GM19468 (cell line): ENCODE measurements around the gene NCF4.

Experiments used
- ATAC-seq: cut with Tn5 transposase; IDR thresholded peaks from one replicate; pipeline ENCODE4 v1.9.1; 2021; ENCODE audit warnings: mild to moderate bottlenecking, moderate library complexity, moderate number of reproducible peaks; ENCODE audit not compliant: unreplicated experiment; ENCODE audit errors: extremely low read depth

The NCF4 gene

GRCh38 chr22:36916034-36916433 is 55.2 kb downstream of the NCF4 start:
- no peak for ATAC-seq

- ATAC-seq, result no peak
These were observed 57.9 kb downstream of the NCF4 start for GRCh38 chr22:36918586-36919284.

- no peak for ATAC-seq
These were observed 60.7 kb downstream of the NCF4 start for GRCh38 chr22:36921309-36922104.

GRCh38 chr22:36922105-36922608 is 61.4 kb downstream of the NCF4 start:
- no peak for ATAC-seq

GRCh38 chr22:36922711-36923110 is 61.9 kb downstream of the NCF4 start:
- ATAC-seq, result no peak

GRCh38 chr22:36923131-36923788 is 62.5 kb downstream of the NCF4 start:
- no peak for ATAC-seq

GRCh38 chr22:36924151-36924698 is 63.4 kb downstream of the NCF4 start:
- no peak for ATAC-seq

GRCh38 chr22:36925388-36926290 is 64.8 kb downstream of the NCF4 start:
- no peak for ATAC-seq

- no peak for ATAC-seq
These were observed 65.5 kb downstream of the NCF4 start for GRCh38 chr22:36926309-36926708.

- no peak for ATAC-seq
These were observed 66.1 kb downstream of the NCF4 start for GRCh38 chr22:36926721-36927435.
